SU-DHL-6 (cell line): ENCODE measurements around the gene FCRL5.

Experiments
- H2AFZ ChIP-seq: fragments of 200-600 bp; sonication (generic); 2 replicates; pipeline ENCODE4 v1.6.1; 2014; ENCODE audit warnings: low read depth, mild to moderate bottlenecking, moderate library complexity, mixed read lengths, antibody characterized with exemption, low read length; ENCODE audit not compliant: severe bottlenecking
- H3F3A ChIP-seq: fragments of 200-600 bp; shearing (Covaris generic); 2 replicates; pipeline ENCODE4 v1.6.0; 2016; ENCODE audit warnings: antibody characterized with exemption, mild to moderate bottlenecking; ENCODE audit not compliant: insufficient read depth
- H3K27ac ChIP-seq: fragments of 200-600 bp; sonication (generic); 2 replicates; pipeline ENCODE4 v1.5.1; 2016; ENCODE audit warnings: low read depth, mild to moderate bottlenecking, low read length, moderate library complexity, mixed read lengths
- H3K27me3 ChIP-seq: fragments of 200-600 bp; sonication (generic), shearing (Covaris generic); 2 replicates; pipeline ENCODE4 v1.6.0; 2014; ENCODE audit warnings: mild to moderate bottlenecking, low read length
- H3K36me3 ChIP-seq: fragments of 200-600 bp; sonication (generic); 2 replicates; pipeline ENCODE4 v1.6.1; 2014; ENCODE audit warnings: mild to moderate bottlenecking, low read length, mixed read lengths
- H3K4me2 ChIP-seq: fragments of 300-600, 200-600 bp; shearing (Covaris generic), sonication (generic); 2 replicates; pipeline ENCODE4 v1.6.0; 2014; ENCODE audit warnings: low read length, low read depth, mild to moderate bottlenecking; ENCODE audit not compliant: poor library complexity, severe bottlenecking
- H3K4me3 ChIP-seq: fragments of 200-600 bp; sonication (generic); 2 replicates; pipeline ENCODE4 v1.5.1; 2014; ENCODE audit warnings: antibody characterized with exemption, low read length, mild to moderate bottlenecking, mixed read lengths; ENCODE audit not compliant: insufficient read depth, poor library complexity, severe bottlenecking
- H3K79me2 ChIP-seq: fragments of 200-600 bp; sonication (generic); 2 replicates; pipeline ENCODE4 v1.6.1; 2014; ENCODE audit warnings: mild to moderate bottlenecking, low read length, moderate library complexity; ENCODE audit not compliant: insufficient read depth
- H3K9ac ChIP-seq: fragments of 200-600 bp; sonication (generic); 2 replicates; pipeline ENCODE4 v1.7.0; 2014; ENCODE audit warnings: mild to moderate bottlenecking, low read length
- H3K9me2 ChIP-seq: fragments of 200-600 bp; sonication (generic); replicated peaks from 2 replicates; pipeline ENCODE4 v1.6.1; 2014; ENCODE audit warnings: low read length; ENCODE audit not compliant: insufficient read depth
- H3K9me3 ChIP-seq: fragments of 200-600 bp; sonication (generic); 2 replicates; pipeline ENCODE4 v1.6.1; 2014; ENCODE audit warnings: low read length, mixed read lengths; ENCODE audit not compliant: insufficient read depth
- H4K20me1 ChIP-seq: fragments of 200-600 bp; sonication (generic); 2 replicates; pipeline ENCODE4 v1.6.1; 2014; ENCODE audit warnings: low read depth, mild to moderate bottlenecking, antibody characterized with exemption, low read length, moderate library complexity, mixed read lengths
- CTCF ChIP-seq: fragments of 200-600 bp; sonication (generic); IDR thresholded peaks from one replicate; pipeline ENCODE4 v1.5.1; 2017; ENCODE audit warnings: antibody characterized with exemption, mild to moderate bottlenecking, low read length, moderate library complexity; ENCODE audit not compliant: insufficient read depth, poor library complexity, severe bottlenecking
- EZH2phosphoT487 ChIP-seq: fragments of 200-600 bp; sonication (generic), shearing (Covaris generic); conservative IDR thresholded peaks from 2 replicates; pipeline ENCODE4 v1.6.1; 2018; ENCODE audit warnings: mild to moderate bottlenecking, antibody characterized with exemption, low read length, moderate library complexity, mixed read lengths

FCRL5 gene

GRCh38 chr1:157577420-157577819, 25.1 kb upstream of the FCRL5 start:
- Histone ChIP-seq H2AFZ (no peak overlapping the region), H3F3A (no peaks in the 10 kb centered on the region), H3K79me2 (no peaks in the 10 kb centered on the region), H3K27me3 (no peaks in the 10 kb centered on the region), H3K4me3 (no peak overlapping the region), H3K36me3 (no peaks in the 10 kb centered on the region), H3K9me2 (no peaks in the 10 kb centered on the region), H3K9me3 (no peaks in the 10 kb centered on the region), H3K9ac (no peak overlapping the region), H3K27ac (no peak overlapping the region), H4K20me1 (no peaks in the 10 kb centered on the region), H3K4me2 (no peak overlapping the region)
- no peak for TF ChIP-seq CTCF

- no peaks in the 10 kb centered on the region for H4K20me1 ChIP-seq
- no peaks in the 10 kb centered on the region for H3F3A ChIP-seq
- H3K9me2 ChIP-seq = no peaks in the 10 kb centered on the region
- H2AFZ ChIP-seq = no peak overlapping the region
- no peak overlapping the region for H3K4me3 ChIP-seq
- H3K9ac ChIP-seq = no peak overlapping the region
- H3K27ac ChIP-seq = no peak overlapping the region
- TF ChIP-seq EZH2phosphoT487 = no peak
- TF ChIP-seq CTCF = no peak
- no peak overlapping the region for H3K4me2 ChIP-seq
- no peaks in the 10 kb centered on the region for H3K36me3 ChIP-seq
- H3K79me2 ChIP-seq = no peaks in the 10 kb centered on the region
- H3K27me3 ChIP-seq = no peaks in the 10 kb centered on the region
- no peaks in the 10 kb centered on the region for H3K9me3 ChIP-seq
These were observed 23.4 kb upstream of the FCRL5 start for GRCh38 chr1:157575744-157576143.

- Histone ChIP-seq H3K9me2 (no peaks in the 10 kb centered on the region), H3F3A (no peaks in the 10 kb centered on the region), H3K27ac (no peak overlapping the region), H4K20me1 (no peaks in the 10 kb centered on the region), H3K4me2 (no peak overlapping the region), H3K9me3 (no peaks in the 10 kb centered on the region), H3K36me3 (no peaks in the 10 kb centered on the region), H2AFZ (no peak overlapping the region), H3K79me2 (no peaks in the 10 kb centered on the region), H3K9ac (no peak overlapping the region), H3K4me3 (no peak overlapping the region), H3K27me3 (no peaks in the 10 kb centered on the region)
- TF ChIP-seq EZH2phosphoT487 (no peak), CTCF (no peak)
These were observed 22.5 kb upstream of the FCRL5 start for GRCh38 chr1:157574836-157575235.
